Panc1 (cell line): ENCODE data around the gene SLCO4A1. TPM values are rescaled to one million over a fixed set of nuclear protein-coding genes. Genes with fewer than 3 reads are reported as not detected.

ENCODE experiments used
- ATAC-seq: fragments of 200-7000 bp; cut with Tn5 transposase; 2 replicates; pipeline ENCODE4 v1.9.1; 2020; ENCODE audit warnings: mild to moderate bottlenecking, moderate library complexity
- BruUV-seq: library from RNA; stranded (reverse); fragments of 400-500 nt; replicated peaks from 2 replicates; lab custom pipeline; 2021; lab: Mats Ljungman, UMichigan
- CTCF ChIA-PET: fragments of 300-600 bp; sonication (Branson Sonifier 250); formaldehyde crosslinking; loops from one replicate; lab custom pipeline; 2022; ENCODE audit warnings: antibody characterized with exemption; lab: Charles Lee
- POLR2A ChIA-PET: fragments of 300-600 bp; sonication (Branson Sonifier 250); formaldehyde crosslinking; loops from one replicate; lab custom pipeline; 2022; ENCODE audit warnings: antibody characterized with exemption; lab: Charles Lee
- DNase-seq: peaks from one replicate; pipeline ENCODE4 v3.0.0-alpha.2; 2010; ENCODE audit warnings: low read depth, low spot score
- H3K27ac ChIP-seq: 2 replicates; pipeline ENCODE4 v1.5.1; 2011; ENCODE audit warnings: mild to moderate bottlenecking, low read length, inconsistent platforms
- H3K27me3 ChIP-seq: fragments of 200-500 bp; sonication (Bioruptor generic); 2 replicates; pipeline ENCODE4 v1.6.0; 2014; ENCODE audit warnings: low read length, inconsistent platforms; ENCODE audit not compliant: control insufficient read depth, insufficient read depth
- H3K36me3 ChIP-seq: fragments of 200-500 bp; sonication (Bioruptor generic); 2 replicates; pipeline ENCODE4 v1.5.1; 2014; ENCODE audit warnings: inconsistent platforms, mild to moderate bottlenecking, low read length, moderate library complexity; ENCODE audit not compliant: control insufficient read depth, insufficient read depth
- H3K4me1 ChIP-seq: 2 replicates; pipeline ENCODE4 v1.5.1; 2011; ENCODE audit warnings: inconsistent platforms, mild to moderate bottlenecking, low read length, moderate library complexity; ENCODE audit not compliant: control insufficient read depth, insufficient read depth
- H3K4me3 ChIP-seq, 2 experiments: 2 replicates each; pipeline ENCODE4 v1.5.1; 2011 to 2012; ENCODE audit warnings: low read depth in 2 of 2, low read length in 2 of 2, mild to moderate bottlenecking in 2 of 2, inconsistent platforms in 1 of 2, moderate library complexity in 1 of 2
- H3K9me3 ChIP-seq: fragments of 200-500 bp; sonication (Bioruptor generic); 2 replicates; pipeline ENCODE4 v1.5.1; 2014; ENCODE audit warnings: low read depth, mild to moderate bottlenecking, inconsistent platforms, low read length, moderate library complexity; ENCODE audit not compliant: control insufficient read depth, insufficient read depth
- POLR2AphosphoS5 ChIP-seq: IDR thresholded peaks from 2 replicates; pipeline ENCODE4 v1.6.1; 2012; ENCODE audit warnings: mild to moderate bottlenecking, low read depth, low read length, moderate library complexity
- SIN3A ChIP-seq: IDR thresholded peaks from 2 replicates; pipeline ENCODE4 v1.6.1; 2012; ENCODE audit warnings: low read depth, mild to moderate bottlenecking, low read length, moderate library complexity, borderline replicate concordance; ENCODE audit not compliant: insufficient read depth
- TCF7L2 ChIP-seq: IDR thresholded peaks from 2 replicates; pipeline ENCODE4 v1.6.1; 2011; ENCODE audit warnings: mild to moderate bottlenecking, low read depth, low read length, inconsistent platforms
- in situ Hi-C: cut with HindIII; loops from 2 replicates; pipeline ENCODE4 v1.10.0; 2016; ENCODE audit warnings: low sequenced_read_pairs, low pct_unique_long_range_greater_than_20kb
- intact Hi-C: fragments of 100-400 bp; cut with micrococcal nuclease; formaldehyde crosslinking; loops from one replicate; pipeline ENCODE4 v1.10.0; 2022; ENCODE audit not compliant: unreplicated experiment
- total RNA-seq: library from RNA; stranded (reverse); gene quantifications from one replicate; pipeline ENCODE4 v1.2.1, GENCODE V29; 2021; ENCODE audit not compliant: unreplicated experiment
- TF ChIP-seq, protein P1 (sequence below): fragments of 450-650 bp; IDR thresholded peaks from 2 replicates; pipeline ENCODE4 v1.5.1; 2017; ENCODE audit warnings: mild to moderate bottlenecking
- TF ChIP-seq, protein P2 (sequence below), 2 experiments: IDR thresholded peaks; 2 replicates each; pipeline ENCODE4 v1.6.1; 2011 to 2012; ENCODE audit warnings: low read depth in 2 of 2, control low read depth in 1 of 2, low read length in 1 of 2, mild to moderate bottlenecking in 1 of 2, moderate library complexity in 1 of 2; ENCODE audit not compliant: insufficient read depth in 1 of 2

Gene SLCO4A1
- total RNA-seq, 1 experiment from 2014 or later, result 167 TPM

DNA sequence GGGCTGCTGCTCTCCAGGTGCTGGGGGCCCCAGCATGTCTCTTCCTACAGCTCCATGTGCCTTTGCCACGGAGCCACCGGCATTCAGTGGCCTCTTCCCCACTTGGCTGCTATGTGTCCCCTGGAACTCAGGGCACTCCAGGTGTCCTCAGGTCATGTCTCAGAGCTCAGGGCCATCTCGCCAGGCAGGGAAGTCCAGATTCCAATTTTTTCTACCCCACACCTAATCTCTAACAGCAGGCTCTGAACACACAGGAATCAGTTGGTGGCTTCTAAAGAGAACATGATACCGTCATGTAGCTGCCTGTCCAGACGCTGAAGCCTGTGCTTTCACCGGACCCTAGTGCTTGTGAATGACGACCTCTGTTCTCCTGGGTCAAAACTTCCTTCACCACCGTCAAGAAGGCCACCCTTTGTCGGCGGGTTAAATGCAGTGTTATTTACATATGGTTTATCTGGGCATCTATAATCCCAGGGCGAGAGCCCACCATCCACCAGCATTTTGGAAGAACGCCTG lies 4.2 kb upstream of the SLCO4A1 start:
- H3K4me1 ChIP-seq, result peaks cover 50% of the 10 kb centered on the region
- POLR2A ChIA-PET, result interaction anchor here (0.6 kb wide), 1 partner anchor 373 kb away, joined by 3 read pairs; no protein-coding TSS in a partner anchor
- BruUV-seq, result no TSS peak
- no peak overlapping the region for H3K4me3 ChIP-seq
- no peaks in the 10 kb centered on the region for H3K27me3 ChIP-seq
- intact Hi-C loops (no loop called here), in situ Hi-C loops (no loop called here)
- no peaks in the 10 kb centered on the region; the same call in 1 of the 2 replicates for H3K36me3 ChIP-seq
- DNase-seq (no peak), ATAC-seq (no peak)
- no peak for TF ChIP-seq POLR2AphosphoS5
- TF ChIP-seq TCF7L2, result no peak
- TF ChIP-seq, protein P1, sequence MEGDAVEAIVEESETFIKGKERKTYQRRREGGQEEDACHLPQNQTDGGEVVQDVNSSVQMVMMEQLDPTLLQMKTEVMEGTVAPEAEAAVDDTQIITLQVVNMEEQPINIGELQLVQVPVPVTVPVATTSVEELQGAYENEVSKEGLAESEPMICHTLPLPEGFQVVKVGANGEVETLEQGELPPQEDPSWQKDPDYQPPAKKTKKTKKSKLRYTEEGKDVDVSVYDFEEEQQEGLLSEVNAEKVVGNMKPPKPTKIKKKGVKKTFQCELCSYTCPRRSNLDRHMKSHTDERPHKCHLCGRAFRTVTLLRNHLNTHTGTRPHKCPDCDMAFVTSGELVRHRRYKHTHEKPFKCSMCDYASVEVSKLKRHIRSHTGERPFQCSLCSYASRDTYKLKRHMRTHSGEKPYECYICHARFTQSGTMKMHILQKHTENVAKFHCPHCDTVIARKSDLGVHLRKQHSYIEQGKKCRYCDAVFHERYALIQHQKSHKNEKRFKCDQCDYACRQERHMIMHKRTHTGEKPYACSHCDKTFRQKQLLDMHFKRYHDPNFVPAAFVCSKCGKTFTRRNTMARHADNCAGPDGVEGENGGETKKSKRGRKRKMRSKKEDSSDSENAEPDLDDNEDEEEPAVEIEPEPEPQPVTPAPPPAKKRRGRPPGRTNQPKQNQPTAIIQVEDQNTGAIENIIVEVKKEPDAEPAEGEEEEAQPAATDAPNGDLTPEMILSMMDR, result no peak
- no peak for TF ChIP-seq SIN3A
- TF ChIP-seq, protein P2, sequence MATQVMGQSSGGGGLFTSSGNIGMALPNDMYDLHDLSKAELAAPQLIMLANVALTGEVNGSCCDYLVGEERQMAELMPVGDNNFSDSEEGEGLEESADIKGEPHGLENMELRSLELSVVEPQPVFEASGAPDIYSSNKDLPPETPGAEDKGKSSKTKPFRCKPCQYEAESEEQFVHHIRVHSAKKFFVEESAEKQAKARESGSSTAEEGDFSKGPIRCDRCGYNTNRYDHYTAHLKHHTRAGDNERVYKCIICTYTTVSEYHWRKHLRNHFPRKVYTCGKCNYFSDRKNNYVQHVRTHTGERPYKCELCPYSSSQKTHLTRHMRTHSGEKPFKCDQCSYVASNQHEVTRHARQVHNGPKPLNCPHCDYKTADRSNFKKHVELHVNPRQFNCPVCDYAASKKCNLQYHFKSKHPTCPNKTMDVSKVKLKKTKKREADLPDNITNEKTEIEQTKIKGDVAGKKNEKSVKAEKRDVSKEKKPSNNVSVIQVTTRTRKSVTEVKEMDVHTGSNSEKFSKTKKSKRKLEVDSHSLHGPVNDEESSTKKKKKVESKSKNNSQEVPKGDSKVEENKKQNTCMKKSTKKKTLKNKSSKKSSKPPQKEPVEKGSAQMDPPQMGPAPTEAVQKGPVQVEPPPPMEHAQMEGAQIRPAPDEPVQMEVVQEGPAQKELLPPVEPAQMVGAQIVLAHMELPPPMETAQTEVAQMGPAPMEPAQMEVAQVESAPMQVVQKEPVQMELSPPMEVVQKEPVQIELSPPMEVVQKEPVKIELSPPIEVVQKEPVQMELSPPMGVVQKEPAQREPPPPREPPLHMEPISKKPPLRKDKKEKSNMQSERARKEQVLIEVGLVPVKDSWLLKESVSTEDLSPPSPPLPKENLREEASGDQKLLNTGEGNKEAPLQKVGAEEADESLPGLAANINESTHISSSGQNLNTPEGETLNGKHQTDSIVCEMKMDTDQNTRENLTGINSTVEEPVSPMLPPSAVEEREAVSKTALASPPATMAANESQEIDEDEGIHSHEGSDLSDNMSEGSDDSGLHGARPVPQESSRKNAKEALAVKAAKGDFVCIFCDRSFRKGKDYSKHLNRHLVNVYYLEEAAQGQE (IDR thresholded peaks at IDR 0.05; ENCODE audit: insufficient read depth in 1 of 2, low read depth in 2 of 2, low read length in 1 of 2), result no peak
- no peaks in the 10 kb centered on the region for H3K9me3 ChIP-seq
- CTCF ChIA-PET, result no interaction called here
- H3K27ac ChIP-seq, result peak overlapping the region; percentile 70

DNA sequence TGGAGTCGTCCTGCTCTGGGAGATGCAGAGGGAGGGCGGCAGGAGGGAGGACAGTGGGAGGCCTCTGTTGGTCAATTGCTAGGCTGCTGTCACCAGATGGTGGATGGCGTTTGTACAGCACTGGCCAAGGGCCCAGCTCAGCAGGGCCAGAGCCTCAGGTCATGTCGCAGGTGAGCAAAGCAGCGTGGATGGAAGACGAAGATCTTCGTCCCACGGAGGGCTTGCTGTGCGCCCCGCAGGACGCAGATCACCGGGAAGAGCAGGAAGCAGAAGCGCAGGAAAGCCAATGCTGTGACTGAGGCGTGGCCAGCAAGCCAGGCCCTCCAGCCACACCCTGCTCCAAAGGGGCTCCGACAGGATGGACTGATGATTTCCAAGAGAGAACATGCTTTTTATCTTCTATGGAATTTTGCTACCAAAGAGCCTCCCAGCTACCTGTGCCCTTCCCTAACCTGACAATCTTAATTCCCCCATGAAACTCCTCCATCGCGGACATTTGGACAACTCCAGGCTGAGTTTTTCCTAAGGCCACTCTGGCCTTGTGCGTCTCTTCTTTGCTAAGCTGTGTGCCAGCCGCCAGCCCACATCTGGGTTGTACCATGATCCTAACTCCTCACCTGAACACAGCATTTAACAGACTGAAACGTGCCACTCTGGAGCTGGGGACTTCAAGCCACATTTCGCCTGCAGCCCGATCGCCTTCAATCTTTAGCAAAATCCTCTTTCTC lies 3.5 kb upstream of the SLCO4A1 start:
- TF ChIP-seq POLR2AphosphoS5 (no peak), SIN3A (no peak), TCF7L2 (no peak)
- TF ChIP-seq, protein P1, result no peak
- TF ChIP-seq, protein P2 (IDR thresholded peaks at IDR 0.05; ENCODE audit: insufficient read depth in 1 of 2, low read depth in 2 of 2, low read length in 1 of 2), result no peak
- no peak for DNase-seq
- Histone ChIP-seq H3K4me1 (peaks cover 49% of the 10 kb centered on the region), H3K27me3 (no peaks in the 10 kb centered on the region), H3K4me3 (no peak overlapping the region), H3K36me3 (no peaks in the 10 kb centered on the region; the same call in 1 of the 2 replicates), H3K27ac (peak overlapping the region; percentile 70), H3K9me3 (no peaks in the 10 kb centered on the region)
- intact Hi-C loops, result no loop called here
- no peak for ATAC-seq
- ChIA-PET CTCF (no interaction called here), POLR2A (no interaction called here)
- in situ Hi-C loops, result no loop called here
- no TSS peak for BruUV-seq
